GM18502 (cell line): ENCODE measurements around the gene GRIFIN.

Experiments used
- ATAC-seq: cut with Tn5 transposase; IDR thresholded peaks from one replicate; pipeline ENCODE4 v1.9.1; 2021; ENCODE audit warnings: mild to moderate bottlenecking; ENCODE audit not compliant: unreplicated experiment, poor library complexity

GRIFIN gene, protein sequence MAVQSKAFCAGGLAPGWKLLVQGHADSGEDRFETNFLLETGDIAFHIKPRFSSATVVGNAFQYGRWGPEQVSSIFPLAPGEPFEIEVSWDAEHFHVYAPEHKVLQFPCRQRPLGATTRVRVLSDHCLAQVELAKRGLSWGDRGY

DNA sequence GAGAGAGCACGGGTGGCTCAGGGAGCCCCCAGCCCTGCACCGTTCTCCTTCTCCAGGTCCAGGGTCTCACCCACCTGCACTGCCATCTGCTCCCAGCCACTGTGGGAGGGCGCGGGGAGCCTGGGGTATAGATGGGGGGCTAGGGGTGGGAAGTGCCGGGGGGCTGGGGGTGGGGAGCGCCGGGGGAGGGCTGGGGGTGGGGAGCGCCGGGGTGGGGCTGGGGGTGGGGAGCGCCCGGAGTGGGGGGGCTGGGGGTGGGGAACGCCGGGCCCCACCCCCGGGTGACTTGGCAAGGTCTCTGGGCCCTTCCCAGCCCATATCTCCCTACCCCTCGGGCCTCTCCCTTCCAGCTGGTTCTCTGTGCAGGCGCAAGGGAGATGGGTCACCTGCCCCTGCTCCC lies at the start of gene GRIFIN:
Gene GRIFIN, minus strand, starts transcription at position 101 of the 400 bp plus-strand sequence. Its CDS starts 15 bp downstream, at position 86.
- ATAC-seq: no peak

DNA sequence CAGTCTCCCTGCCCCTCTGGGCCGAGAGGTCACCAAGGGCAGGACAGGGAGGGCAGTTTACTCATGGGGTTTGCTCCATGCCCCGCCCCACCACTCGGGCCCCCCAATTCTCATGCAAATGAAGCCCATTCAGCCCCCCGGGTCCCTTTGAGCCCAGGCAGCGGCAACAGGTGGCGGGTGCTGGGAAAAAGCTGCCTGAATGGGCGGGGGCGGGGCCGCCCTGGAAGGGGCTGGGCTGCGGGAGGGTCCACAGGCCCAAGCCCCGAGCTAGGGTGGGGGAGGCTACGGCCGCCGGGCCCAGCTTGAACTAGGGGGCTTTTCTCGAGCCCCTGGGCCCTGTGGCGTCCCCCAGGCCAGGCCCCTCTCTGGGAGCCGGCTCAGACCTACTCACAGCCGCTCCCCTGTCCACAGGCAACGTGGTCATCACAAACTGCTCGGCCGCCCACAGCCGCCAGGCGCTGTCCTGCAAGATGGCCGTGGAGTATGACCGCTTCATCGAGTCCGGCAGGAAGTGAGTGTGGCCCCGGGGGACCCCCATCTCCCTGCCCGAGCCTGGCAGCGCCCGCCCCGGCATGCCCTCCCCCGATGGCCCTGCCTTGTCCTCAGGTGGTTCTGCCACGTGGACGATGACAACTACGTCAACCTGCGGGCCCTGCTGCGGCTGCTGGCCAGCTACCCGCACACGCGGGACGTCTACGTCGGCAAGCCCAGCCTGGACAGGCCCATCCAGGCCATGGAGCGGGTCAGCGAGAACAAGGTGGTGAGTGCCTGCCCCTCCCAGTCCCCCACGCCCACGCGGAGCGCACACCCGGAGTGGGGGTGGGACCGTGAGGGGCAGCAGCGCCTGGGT lies 48.8 kb upstream of the GRIFIN start:
- ATAC-seq: no peak

GRCh38 chr7:2523941-2524807 lies 48.0 kb upstream of the GRIFIN start:
- no peak for ATAC-seq

DNA sequence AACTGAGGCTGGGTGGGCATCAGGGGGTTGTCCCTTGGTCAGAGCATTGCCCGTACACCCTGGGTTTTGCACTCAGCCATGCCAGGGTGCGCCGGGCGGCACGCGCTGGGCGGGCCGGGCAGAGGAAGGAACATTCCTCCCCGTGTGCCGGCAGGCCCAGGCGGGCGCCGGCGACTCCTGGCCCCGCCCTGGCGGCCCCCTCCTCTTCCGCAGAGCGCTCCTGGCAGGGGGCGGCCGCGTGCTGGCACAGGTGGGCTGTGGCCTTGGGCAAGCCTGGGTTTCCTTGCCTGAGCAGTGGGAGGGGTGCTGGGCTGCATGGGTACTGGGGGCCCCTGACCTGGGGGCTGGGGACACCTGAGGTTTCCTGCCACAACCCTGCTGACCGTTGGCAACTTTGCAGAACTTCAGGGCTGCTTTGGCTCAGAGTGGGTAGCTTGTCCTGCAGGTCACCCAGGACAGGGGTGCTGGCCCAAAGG lies 47.3 kb upstream of the GRIFIN start:
- ATAC-seq: no peak

GRCh38 chr7:2522780-2523433 lies 46.7 kb upstream of the GRIFIN start:
- no peak for ATAC-seq

GRCh38 chr7:2521952-2522591 lies 45.9 kb upstream of the GRIFIN start:
- no peak for ATAC-seq

GRCh38 chr7:2521341-2521745 lies 45.1 kb upstream of the GRIFIN start:
- ATAC-seq: no peak

- ATAC-seq: no peak
Observed at GRCh38 chr7:2520761-2521290, 44.6 kb upstream of the GRIFIN start.

DNA sequence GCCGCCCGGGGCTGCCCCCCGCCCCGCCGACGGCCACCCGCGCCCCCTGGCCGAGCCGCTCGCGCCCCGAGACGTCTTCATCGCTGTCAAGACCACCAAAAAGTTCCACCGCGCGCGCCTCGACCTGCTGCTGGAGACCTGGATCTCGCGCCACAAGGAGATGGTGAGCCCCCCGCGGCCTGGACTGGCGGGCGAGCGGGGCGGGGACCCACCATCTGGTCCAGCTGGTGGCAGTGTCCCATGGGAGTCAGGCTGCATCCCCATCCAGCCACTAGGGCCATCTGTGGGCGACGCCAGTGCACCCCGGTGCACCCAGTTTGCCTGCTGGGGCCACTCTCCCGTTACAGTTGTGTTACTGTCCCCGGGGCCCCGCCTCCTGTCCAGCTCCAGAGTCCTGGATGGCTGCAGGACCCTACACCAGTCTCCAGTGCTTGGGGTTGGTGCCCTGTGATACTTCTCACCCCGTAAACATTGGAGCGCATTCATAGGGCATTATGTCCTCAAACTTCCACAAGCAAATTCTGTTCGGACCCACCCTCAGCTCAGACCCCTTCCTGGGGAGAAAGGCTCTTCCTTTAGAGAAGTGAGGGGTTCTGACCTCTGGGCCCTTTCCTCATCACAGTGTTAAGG lies 44.0 kb upstream of the GRIFIN start:
- ATAC-seq: no peak

- peak; percentile 89 for ATAC-seq
Observed at GRCh38 chr7:2519119-2519930, 43.1 kb upstream of the GRIFIN start, which contains the start of gene LFNG. LFNG (plus strand) TSS chr7:2519774; CDS start chr7:2519862, 88 bp downstream.

DNA sequence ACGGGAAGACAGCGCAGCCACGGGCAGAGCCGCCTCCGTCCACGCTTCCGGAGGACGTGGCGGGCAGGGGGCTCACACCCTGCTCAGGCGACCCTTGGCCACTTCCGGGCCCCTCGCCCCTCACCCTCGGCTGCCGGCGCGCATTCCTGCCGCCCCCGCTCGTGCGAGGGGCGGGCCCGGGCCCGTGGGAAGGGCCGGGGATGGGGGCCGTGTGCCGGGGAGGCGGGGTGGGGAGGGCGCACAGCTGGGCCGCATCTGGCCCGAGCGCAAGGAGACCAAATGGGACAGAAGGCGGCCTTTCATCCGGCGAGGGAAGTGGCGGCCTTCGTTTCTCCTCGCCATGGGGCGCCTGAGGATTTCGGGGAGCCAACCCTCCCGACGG lies 42.5 kb upstream of the GRIFIN start:
- ATAC-seq: no peak

- ATAC-seq: no peak
Observed at GRCh38 chr7:2517678-2518507, 41.7 kb upstream of the GRIFIN start.

DNA sequence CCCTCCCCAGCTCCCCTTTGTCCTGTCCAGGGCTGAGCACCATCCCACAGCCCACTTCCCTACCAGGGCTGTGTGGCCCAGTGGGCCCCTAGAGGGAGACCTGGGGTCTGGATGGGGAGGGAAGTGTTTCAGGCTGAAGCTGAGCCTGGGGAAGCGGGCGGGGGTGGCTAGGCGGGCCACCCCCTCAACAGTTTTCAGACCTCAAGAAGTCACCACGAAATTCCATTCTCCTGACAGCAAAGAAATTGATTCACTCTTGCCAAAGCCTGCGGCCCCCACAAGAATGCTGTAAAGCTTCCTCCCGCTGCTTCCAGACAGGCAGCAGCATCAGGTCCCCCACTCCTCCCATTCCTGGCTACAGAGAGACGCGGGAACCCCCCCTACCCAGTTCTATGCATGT lies 40.8 kb upstream of the GRIFIN start:
- ATAC-seq: no peak

- no peak for ATAC-seq
Observed at GRCh38 chr7:2516194-2516555, 40.0 kb upstream of the GRIFIN start.

DNA sequence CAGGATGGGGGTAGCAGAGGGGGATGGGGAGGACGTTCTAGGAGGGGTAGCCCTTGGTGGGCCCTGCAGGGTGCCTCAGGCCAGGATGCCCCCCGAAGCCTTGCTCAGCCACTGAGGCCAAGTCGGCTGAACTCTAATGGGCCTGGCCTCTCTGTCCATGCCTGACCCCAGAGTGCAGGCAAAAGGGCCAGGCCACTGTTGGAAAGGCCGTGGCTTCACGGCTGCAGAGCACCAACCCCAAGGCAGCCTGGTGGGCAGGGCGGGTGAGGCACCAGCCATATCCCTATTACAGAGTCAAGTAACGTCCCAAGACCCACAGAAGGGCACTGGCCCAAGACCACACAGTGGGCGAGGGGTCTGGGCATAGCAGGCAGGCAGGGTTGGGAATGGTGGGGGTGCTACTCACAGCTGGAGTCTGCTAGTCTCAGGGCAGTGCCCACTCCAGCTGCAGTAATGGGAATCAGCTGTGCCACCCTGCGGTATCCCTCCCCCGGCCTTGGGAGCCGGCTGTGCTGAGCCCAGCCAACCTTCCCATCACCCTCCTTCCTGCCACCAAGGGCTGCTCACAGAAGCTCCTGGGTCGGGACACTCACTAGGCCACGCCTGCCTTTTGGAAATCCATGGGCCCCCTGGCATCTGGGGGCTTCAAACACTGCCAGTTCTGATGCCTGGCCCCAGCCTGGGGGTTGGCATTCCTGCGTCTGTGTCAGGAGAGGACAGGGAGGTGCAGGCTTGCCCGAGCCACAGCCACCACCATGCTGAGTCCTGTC lies 39.4 kb upstream of the GRIFIN start:
- no peak for ATAC-seq

- no peak for ATAC-seq
Observed at GRCh38 chr7:2514473-2515423, 38.5 kb upstream of the GRIFIN start.
